ENCODE measurements around the gene CHRD.
"Not testable (repeated sequence)": the region's sequence is repeated elsewhere in the genome, so short reads cannot be mapped to it uniquely, and the experiment has no call there.

CHRD gene

GRCh38 chr3:184428561-184429175 lies 48.8 kb downstream of the CHRD start:
- no peak for DNase-seq

DNA sequence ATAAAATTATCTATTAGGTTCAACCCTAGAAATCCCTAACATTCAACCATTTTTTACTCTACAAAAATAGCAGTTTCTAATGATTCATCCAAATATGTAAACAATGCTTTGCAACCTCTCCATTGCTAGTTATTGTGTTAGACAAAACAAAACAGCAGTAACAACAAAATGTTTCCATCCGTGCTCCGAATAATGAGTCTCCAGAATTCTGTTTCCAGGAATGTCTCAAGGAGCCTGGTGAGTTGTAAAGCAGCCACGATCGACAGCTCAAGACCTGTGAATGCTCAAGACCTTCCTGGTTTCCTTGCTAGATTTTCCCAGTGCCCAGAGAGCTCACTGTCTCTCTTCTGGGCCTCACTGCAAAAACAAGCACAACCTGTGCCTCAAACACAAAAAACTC lies 49.9 kb downstream of the CHRD start:
- DNase-seq, result no peak

GRCh38 chr3:184430940-184431339 lies 51.1 kb downstream of the CHRD start:
- no peak for DNase-seq

DNA sequence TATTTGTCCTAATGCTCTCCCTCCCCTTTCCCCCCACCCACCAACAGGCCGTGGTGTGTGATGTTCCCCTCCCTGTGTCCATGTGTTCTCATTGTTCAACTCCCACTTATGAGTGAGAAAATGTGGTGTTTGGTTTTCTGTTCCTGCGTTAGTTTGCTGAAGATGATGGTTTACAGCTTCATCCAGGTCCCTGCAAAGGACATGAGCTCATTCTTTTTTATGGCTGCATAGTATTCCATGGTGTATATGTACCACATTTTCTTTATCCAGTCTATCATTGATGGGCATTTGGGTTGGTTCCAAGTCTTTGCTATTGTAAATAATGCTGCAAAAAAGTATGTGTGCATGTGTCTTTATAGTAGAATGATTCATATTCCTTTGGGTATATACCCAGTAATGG lies 53.3 kb downstream of the CHRD start:
- not testable (repeated sequence) for DNase-seq

GRCh38 chr3:184439096-184439495 lies 59.2 kb downstream of the CHRD start:
- no peak for DNase-seq

All from activated naive CD4-positive, alpha-beta T cell (primary cell).